PFSK-1 (cell line): Measurements from ENCODE around the gene APBA3.

Experiments used
- FOXP2 ChIP-seq: optimal IDR thresholded peaks from 2 replicates; pipeline ENCODE3; 2011; ENCODE audit warnings: borderline replicate concordance, control low read depth, inconsistent platforms; ENCODE audit not compliant: insufficient read depth; ENCODE audit errors: extremely low read length, extremely low read depth
- POLR2AphosphoS5 ChIP-seq: IDR thresholded peaks from 2 replicates; pipeline ENCODE4 v1.6.1; 2012; ENCODE audit warnings: low read depth, mild to moderate bottlenecking, control low read depth, low read length, moderate library complexity
- REST ChIP-seq, 2 experiments: IDR thresholded peaks; 2 replicates each; pipeline versions ENCODE4 v1.6.1 to v1.8.0; 2011 to 2012; ENCODE audit warnings: low read depth in 2 of 2, low read length in 2 of 2, control low read depth in 1 of 2, inconsistent platforms in 1 of 2, mild to moderate bottlenecking in 1 of 2, moderate library complexity in 1 of 2; ENCODE audit not compliant: insufficient read depth in 1 of 2
- SIN3A ChIP-seq: IDR thresholded peaks from 2 replicates; pipeline ENCODE4 v1.6.1; 2012; ENCODE audit warnings: mild to moderate bottlenecking, low read length, moderate library complexity, borderline replicate concordance; ENCODE audit not compliant: insufficient read depth
- TAF1 ChIP-seq: IDR thresholded peaks from 2 replicates; pipeline ENCODE4 v1.6.1; 2012; ENCODE audit warnings: low read length, control low read depth, borderline replicate concordance; ENCODE audit not compliant: insufficient read depth

APBA3 gene

GRCh38 chr19:3738477-3739220, 22.8 kb downstream of the APBA3 start:
- no peak for TF ChIP-seq REST (IDR thresholded peaks at IDR 0.05; ENCODE audit: insufficient read depth in 1 of 2, low read depth in 2 of 2, low read length in 2 of 2)
- no peak for TF ChIP-seq SIN3A
- no peak for TF ChIP-seq TAF1
- no peak for TF ChIP-seq POLR2AphosphoS5
- no peak for TF ChIP-seq FOXP2

- TF ChIP-seq FOXP2 (no peak), TAF1 (no peak), SIN3A (no peak), POLR2AphosphoS5 (no peak), REST (IDR thresholded peaks at IDR 0.05; ENCODE audit: insufficient read depth in 1 of 2, low read depth in 2 of 2, low read length in 2 of 2) (no peak)
Observed at GRCh38 chr19:3737487-3738205, 23.8 kb downstream of the APBA3 start.

GRCh38 chr19:3736106-3736724, 25.3 kb downstream of the APBA3 start:
- TF ChIP-seq POLR2AphosphoS5 (no peak), SIN3A (no peak), TAF1 (no peak), REST (IDR thresholded peaks at IDR 0.05; ENCODE audit: insufficient read depth in 1 of 2, low read depth in 2 of 2, low read length in 2 of 2) (no peak), FOXP2 (no peak)

GRCh38 chr19:3734310-3734600, 27.2 kb downstream of the APBA3 start:
- TF ChIP-seq POLR2AphosphoS5 (no peak), FOXP2 (no peak), SIN3A (no peak), REST (IDR thresholded peaks at IDR 0.05; ENCODE audit: insufficient read depth in 1 of 2, low read depth in 2 of 2, low read length in 2 of 2) (no peak), TAF1 (no peak)
